ENCODE data around the gene CDCA3. TPM values are rescaled to one million over a fixed set of nuclear protein-coding genes. Genes with fewer than 3 reads are reported as not detected.
A peak's percentile ranks its signal among the peaks of the same experiment; 100 is the strongest.

CDCA3 gene
- total and polyA plus RNA-seq, 2 experiments from 2014 or later: 47.4 to 75.6 TPM

DNA sequence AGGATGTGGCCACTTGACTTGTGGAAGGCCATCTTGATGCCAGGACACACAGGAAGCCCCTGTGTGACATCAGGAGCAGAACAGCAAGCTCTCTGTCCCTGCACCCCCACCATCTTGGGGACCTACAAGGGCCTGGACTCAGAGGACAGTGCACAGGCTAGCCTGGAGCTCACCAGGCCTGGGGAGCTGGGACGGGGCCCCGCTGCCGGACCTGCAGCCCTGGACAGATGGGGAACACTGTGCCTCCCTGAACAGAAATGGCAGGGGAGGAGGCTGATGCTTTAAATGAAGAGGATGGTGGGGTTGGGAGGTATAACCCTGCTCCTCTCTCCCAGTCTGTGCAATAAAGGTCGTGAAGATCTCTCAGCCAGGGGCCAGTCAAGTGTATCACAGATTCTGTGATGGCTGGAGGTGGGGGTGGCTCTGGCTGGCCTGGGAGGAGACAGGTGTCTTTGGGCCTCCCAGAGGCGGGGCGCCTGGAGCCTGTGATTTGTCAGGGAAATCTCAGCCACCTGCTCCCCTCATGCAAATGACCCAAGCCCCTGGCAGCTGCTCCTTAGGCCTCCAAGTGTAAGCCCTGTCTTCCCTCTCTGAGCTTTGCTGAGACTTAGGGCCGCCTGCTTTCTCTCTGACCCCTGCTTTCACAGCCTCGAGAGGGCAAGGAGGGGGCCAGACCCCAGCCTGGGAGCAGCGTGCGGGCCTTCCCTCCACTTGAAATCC, 11.4 kb downstream of the CDCA3 start:
- peaks cover 24% of the 10 kb centered on the region for H3K4me1 Mint-ChIP-seq
- TF ChIP-seq, protein P1, sequence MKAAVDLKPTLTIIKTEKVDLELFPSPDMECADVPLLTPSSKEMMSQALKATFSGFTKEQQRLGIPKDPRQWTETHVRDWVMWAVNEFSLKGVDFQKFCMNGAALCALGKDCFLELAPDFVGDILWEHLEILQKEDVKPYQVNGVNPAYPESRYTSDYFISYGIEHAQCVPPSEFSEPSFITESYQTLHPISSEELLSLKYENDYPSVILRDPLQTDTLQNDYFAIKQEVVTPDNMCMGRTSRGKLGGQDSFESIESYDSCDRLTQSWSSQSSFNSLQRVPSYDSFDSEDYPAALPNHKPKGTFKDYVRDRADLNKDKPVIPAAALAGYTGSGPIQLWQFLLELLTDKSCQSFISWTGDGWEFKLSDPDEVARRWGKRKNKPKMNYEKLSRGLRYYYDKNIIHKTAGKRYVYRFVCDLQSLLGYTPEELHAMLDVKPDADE (IDR thresholded peaks at IDR 0.05): no peak
- TF ChIP-seq NANOG (IDR thresholded peaks at IDR 0.05; ENCODE audit: borderline replicate concordance) (no peak), JUNB (IDR thresholded peaks at IDR 0.05; ENCODE audit: unreplicated experiment) (no peak), STAT1 (IDR thresholded peaks at IDR 0.05; ENCODE audit: unreplicated experiment) (no peak), ZNF331 (CRISPR knock-in tag; IDR thresholded peaks at IDR 0.05; ENCODE audit: low read depth) (no peak), EZH2phosphoT487 (IDR thresholded peaks at IDR 0.05; ENCODE audit: unreplicated experiment) (no peak), CREB1 (CRISPR knock-in tag; IDR thresholded peaks at IDR 0.05; ENCODE audit: low read depth) (no peak)
- TF ChIP-seq, protein P2, sequence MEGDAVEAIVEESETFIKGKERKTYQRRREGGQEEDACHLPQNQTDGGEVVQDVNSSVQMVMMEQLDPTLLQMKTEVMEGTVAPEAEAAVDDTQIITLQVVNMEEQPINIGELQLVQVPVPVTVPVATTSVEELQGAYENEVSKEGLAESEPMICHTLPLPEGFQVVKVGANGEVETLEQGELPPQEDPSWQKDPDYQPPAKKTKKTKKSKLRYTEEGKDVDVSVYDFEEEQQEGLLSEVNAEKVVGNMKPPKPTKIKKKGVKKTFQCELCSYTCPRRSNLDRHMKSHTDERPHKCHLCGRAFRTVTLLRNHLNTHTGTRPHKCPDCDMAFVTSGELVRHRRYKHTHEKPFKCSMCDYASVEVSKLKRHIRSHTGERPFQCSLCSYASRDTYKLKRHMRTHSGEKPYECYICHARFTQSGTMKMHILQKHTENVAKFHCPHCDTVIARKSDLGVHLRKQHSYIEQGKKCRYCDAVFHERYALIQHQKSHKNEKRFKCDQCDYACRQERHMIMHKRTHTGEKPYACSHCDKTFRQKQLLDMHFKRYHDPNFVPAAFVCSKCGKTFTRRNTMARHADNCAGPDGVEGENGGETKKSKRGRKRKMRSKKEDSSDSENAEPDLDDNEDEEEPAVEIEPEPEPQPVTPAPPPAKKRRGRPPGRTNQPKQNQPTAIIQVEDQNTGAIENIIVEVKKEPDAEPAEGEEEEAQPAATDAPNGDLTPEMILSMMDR (conservative IDR thresholded peaks at IDR 0.05; ENCODE audit: low read depth in 2 of 2): no peak
- TF ChIP-seq, protein P3, sequence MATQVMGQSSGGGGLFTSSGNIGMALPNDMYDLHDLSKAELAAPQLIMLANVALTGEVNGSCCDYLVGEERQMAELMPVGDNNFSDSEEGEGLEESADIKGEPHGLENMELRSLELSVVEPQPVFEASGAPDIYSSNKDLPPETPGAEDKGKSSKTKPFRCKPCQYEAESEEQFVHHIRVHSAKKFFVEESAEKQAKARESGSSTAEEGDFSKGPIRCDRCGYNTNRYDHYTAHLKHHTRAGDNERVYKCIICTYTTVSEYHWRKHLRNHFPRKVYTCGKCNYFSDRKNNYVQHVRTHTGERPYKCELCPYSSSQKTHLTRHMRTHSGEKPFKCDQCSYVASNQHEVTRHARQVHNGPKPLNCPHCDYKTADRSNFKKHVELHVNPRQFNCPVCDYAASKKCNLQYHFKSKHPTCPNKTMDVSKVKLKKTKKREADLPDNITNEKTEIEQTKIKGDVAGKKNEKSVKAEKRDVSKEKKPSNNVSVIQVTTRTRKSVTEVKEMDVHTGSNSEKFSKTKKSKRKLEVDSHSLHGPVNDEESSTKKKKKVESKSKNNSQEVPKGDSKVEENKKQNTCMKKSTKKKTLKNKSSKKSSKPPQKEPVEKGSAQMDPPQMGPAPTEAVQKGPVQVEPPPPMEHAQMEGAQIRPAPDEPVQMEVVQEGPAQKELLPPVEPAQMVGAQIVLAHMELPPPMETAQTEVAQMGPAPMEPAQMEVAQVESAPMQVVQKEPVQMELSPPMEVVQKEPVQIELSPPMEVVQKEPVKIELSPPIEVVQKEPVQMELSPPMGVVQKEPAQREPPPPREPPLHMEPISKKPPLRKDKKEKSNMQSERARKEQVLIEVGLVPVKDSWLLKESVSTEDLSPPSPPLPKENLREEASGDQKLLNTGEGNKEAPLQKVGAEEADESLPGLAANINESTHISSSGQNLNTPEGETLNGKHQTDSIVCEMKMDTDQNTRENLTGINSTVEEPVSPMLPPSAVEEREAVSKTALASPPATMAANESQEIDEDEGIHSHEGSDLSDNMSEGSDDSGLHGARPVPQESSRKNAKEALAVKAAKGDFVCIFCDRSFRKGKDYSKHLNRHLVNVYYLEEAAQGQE (IDR thresholded peaks at IDR 0.05; ENCODE audit: unreplicated experiment): no peak
- TF ChIP-seq, protein P4, sequence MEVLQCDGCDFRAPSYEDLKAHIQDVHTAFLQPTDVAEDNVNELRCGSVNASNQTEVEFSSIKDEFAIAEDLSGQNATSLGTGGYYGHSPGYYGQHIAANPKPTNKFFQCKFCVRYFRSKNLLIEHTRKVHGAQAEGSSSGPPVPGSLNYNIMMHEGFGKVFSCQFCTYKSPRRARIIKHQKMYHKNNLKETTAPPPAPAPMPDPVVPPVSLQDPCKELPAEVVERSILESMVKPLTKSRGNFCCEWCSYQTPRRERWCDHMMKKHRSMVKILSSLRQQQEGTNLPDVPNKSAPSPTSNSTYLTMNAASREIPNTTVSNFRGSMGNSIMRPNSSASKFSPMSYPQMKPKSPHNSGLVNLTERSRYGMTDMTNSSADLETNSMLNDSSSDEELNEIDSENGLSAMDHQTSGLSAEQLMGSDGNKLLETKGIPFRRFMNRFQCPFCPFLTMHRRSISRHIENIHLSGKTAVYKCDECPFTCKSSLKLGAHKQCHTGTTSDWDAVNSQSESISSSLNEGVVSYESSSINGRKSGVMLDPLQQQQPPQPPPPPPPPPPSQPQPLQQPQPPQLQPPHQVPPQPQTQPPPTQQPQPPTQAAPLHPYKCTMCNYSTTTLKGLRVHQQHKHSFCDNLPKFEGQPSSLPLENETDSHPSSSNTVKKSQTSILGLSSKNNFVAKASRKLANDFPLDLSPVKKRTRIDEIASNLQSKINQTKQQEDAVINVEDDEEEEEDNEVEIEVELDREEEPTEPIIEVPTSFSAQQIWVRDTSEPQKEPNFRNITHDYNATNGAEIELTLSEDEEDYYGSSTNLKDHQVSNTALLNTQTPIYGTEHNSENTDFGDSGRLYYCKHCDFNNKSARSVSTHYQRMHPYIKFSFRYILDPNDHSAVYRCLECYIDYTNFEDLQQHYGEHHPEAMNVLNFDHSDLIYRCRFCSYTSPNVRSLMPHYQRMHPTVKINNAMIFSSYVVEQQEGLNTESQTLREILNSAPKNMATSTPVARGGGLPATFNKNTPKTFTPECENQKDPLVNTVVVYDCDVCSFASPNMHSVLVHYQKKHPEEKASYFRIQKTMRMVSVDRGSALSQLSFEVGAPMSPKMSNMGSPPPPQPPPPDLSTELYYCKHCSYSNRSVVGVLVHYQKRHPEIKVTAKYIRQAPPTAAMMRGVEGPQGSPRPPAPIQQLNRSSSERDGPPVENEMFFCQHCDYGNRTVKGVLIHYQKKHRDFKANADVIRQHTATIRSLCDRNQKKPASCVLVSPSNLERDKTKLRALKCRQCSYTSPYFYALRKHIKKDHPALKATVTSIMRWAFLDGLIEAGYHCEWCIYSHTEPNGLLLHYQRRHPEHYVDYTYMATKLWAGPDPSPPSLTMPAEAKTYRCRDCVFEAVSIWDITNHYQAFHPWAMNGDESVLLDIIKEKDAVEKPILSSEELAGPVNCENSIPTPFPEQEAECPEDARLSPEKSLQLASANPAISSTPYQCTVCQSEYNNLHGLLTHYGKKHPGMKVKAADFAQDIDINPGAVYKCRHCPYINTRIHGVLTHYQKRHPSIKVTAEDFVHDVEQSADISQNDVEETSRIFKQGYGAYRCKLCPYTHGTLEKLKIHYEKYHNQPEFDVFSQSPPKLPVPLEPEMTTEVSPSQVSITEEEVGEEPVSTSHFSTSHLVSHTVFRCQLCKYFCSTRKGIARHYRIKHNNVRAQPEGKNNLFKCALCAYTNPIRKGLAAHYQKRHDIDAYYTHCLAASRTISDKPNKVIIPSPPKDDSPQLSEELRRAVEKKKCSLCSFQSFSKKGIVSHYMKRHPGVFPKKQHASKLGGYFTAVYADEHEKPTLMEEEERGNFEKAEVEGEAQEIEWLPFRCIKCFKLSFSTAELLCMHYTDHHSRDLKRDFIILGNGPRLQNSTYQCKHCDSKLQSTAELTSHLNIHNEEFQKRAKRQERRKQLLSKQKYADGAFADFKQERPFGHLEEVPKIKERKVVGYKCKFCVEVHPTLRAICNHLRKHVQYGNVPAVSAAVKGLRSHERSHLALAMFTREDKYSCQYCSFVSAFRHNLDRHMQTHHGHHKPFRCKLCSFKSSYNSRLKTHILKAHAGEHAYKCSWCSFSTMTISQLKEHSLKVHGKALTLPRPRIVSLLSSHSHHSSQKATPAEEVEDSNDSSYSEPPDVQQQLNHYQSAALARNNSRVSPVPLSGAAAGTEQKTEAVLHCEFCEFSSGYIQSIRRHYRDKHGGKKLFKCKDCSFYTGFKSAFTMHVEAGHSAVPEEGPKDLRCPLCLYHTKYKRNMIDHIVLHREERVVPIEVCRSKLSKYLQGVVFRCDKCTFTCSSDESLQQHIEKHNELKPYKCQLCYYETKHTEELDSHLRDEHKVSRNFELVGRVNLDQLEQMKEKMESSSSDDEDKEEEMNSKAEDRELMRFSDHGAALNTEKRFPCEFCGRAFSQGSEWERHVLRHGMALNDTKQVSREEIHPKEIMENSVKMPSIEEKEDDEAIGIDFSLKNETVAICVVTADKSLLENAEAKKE (CRISPR knock-in tag; IDR thresholded peaks at IDR 0.05): no peak
- H3K4me3 ChIP-seq: no peak overlapping the region
- peak; percentile 68 for ATAC-seq
- peaks cover 7% of the 10 kb centered on the region for H3K36me3 ChIP-seq (ENCODE audit: insufficient read depth)
- no peak overlapping the region for H2AFZ ChIP-seq
- no peak overlapping the region for H3K4me2 ChIP-seq
- DNase-seq (ENCODE audit: low spot score): peak; percentile 80
- peaks cover 3% of the 10 kb centered on the region; the same call in 1 of the 2 replicates for H4K20me1 ChIP-seq (replicated peaks; ENCODE audit: insufficient read depth)
- H3K9me3 Mint-ChIP-seq: no peaks in the 10 kb centered on the region
- H3K9me2 ChIP-seq (ENCODE audit: insufficient read depth): no peaks in the 10 kb centered on the region
- H3F3A ChIP-seq (replicated peaks; ENCODE audit: low read depth): peaks cover 6% of the 10 kb centered on the region; the same call in 1 of the 2 replicates
- H3K79me2 ChIP-seq (replicated peaks; ENCODE audit: insufficient read depth): no peaks in the 10 kb centered on the region
- H3K27me3 Mint-ChIP-seq (ENCODE audit: insufficient read depth, low read depth, poor library complexity): peaks cover 25% of the 10 kb centered on the region
- H3K36me3 Mint-ChIP-seq (ENCODE audit: low read depth): peaks cover 68% of the 10 kb centered on the region
- H3K27ac Mint-ChIP-seq: no peak overlapping the region
- H3K4me3 Mint-ChIP-seq: no peak overlapping the region; the same call in 2 of the 3 replicates
- no peaks in the 10 kb centered on the region for H3K27me3 ChIP-seq (ENCODE audit: insufficient read depth)
- H3K27ac ChIP-seq (ENCODE audit: low read depth): no peak overlapping the region
- peaks cover 5% of the 10 kb centered on the region; the same call in 1 of the 2 replicates for H3K4me1 ChIP-seq (ENCODE audit: insufficient read depth)

Data from GM23338 (cell line).